HepG2 (cell line): ENCODE results near the gene CCL17. TPM values are rescaled to one million over a fixed set of nuclear protein-coding genes. Genes with fewer than 3 reads are reported as not detected.

Source experiments
- ATAC-seq: fragments of 200-7000 bp; cut with Tn5 transposase; 3 replicates; pipeline ENCODE4 v1.9.1; 2020; ENCODE audit warnings: mild to moderate bottlenecking, moderate library complexity
- BruUV-seq: library from RNA; stranded (reverse); fragments of 400-500 nt; replicated peaks from 2 replicates; lab custom pipeline; 2021; lab: Mats Ljungman, UMichigan
- CTCF ChIA-PET: fragments of 300-600 bp; formaldehyde crosslinking; extraction: SDS; loops from one replicate; lab custom pipeline; 2021; ENCODE audit warnings: low total read pairs, inconsistent platforms, low intra/inter-chr PET ratio; lab: Yijun Ruan, JAX
- POLR2A ChIA-PET: fragments of 350-600 bp; sonication (Branson Sonifier 250); formaldehyde crosslinking; loops from one replicate; lab custom pipeline; 2020; ENCODE audit warnings: antibody characterized with exemption, inconsistent platforms; lab: Yijun Ruan, JAX
- DNase-seq: peaks from one replicate; pipeline ENCODE4 v3.0.0-alpha.2; 2015; ENCODE audit warnings: low spot score
- FAIRE-seq: peaks from 3 replicates; lab custom pipeline; 2011; peaks lifted over from hg19 to GRCh38; lab: Jason Lieb, UNC
- H2AFZ ChIP-seq: one replicate; pipeline ENCODE4 v1.6.1; 2011; ENCODE audit warnings: low read length, inconsistent platforms
- H3K27ac ChIP-seq: fragments of 300-600 bp; 3 replicates; pipeline ENCODE4 v1.8.0; 2011; ENCODE audit warnings: mixed run types, mild to moderate bottlenecking, mixed read lengths, low read length, inconsistent platforms; ENCODE audit not compliant: insufficient read depth; ENCODE audit errors: extremely low read length
- H3K27me3 ChIP-seq, 2 experiments: fragments of 200-600 bp in 1 of 2; 2 replicates in 1 of 2; 3 replicates in 1 of 2; pipeline versions ENCODE4 v1.6.0 to v1.8.0; 2011; ENCODE audit warnings: low read length in 2 of 2, mild to moderate bottlenecking in 2 of 2, moderate library complexity in 2 of 2, inconsistent platforms in 1 of 2; ENCODE audit not compliant: insufficient read depth in 2 of 2, control insufficient read depth in 1 of 2
- H3K36me3 ChIP-seq, 2 experiments: fragments of 200-600 bp in 1 of 2; replicated peaks in 1 of 2; 2 replicates in 1 of 2; 3 replicates in 1 of 2; pipeline versions ENCODE4 v1.5.1 to v1.8.0; 2011; ENCODE audit warnings: low read length in 2 of 2, inconsistent platforms in 1 of 2; ENCODE audit not compliant: insufficient read depth in 2 of 2, control insufficient read depth in 1 of 2
- H3K4me1 ChIP-seq: 2 replicates; pipeline ENCODE4 v1.5.1; 2012; ENCODE audit warnings: low read length, inconsistent platforms; ENCODE audit not compliant: insufficient read depth
- H3K4me2 ChIP-seq: 2 replicates; pipeline ENCODE4 v1.6.0; 2011; ENCODE audit warnings: low read depth, low read length, inconsistent platforms
- H3K4me3 ChIP-seq, 3 experiments: fragments of 200-600 bp in 1 of 3; sonication (generic), shearing (Covaris generic) in 1 of 3; replicated peaks in 1 of 3; 2 replicates each; pipeline ENCODE4 v1.5.1; 2011 to 2016; ENCODE audit warnings: low read length in 3 of 3, inconsistent platforms in 2 of 3, low read depth in 2 of 3, mild to moderate bottlenecking in 2 of 3, control low read depth in 1 of 3, mixed read lengths in 1 of 3; ENCODE audit not compliant: insufficient read depth in 1 of 3
- H3K79me2 ChIP-seq: one replicate; pipeline ENCODE4 v1.6.1; 2011; ENCODE audit warnings: low read length, inconsistent platforms; ENCODE audit not compliant: insufficient read depth
- H3K9ac ChIP-seq: 2 replicates; pipeline ENCODE4 v1.6.0; 2011; ENCODE audit warnings: mild to moderate bottlenecking, low read depth, low read length, inconsistent platforms; ENCODE audit not compliant: insufficient read depth
- H3K9me3 ChIP-seq: 2 replicates; pipeline ENCODE4 v1.5.1; 2012; ENCODE audit warnings: mild to moderate bottlenecking, low read length
- H4K20me1 ChIP-seq: 2 replicates; pipeline ENCODE4 v1.6.0; 2011; ENCODE audit warnings: inconsistent platforms, mild to moderate bottlenecking, low read length, moderate library complexity; ENCODE audit not compliant: insufficient read depth
- ATF7-NPFF ChIP-seq: sonication (generic); formaldehyde crosslinking; IDR thresholded peaks from 2 replicates; pipeline ENCODE4 v1.8.1; 2023; ENCODE audit warnings: mild to moderate bottlenecking, low read depth, missing genetic modification reagents, moderate library complexity
- ATRX ChIP-seq: sonication (generic); formaldehyde crosslinking; IDR thresholded peaks from 2 replicates; pipeline ENCODE4 v1.4.0; 2020; ENCODE audit warnings: missing genetic modification reagents, borderline replicate concordance
- ELF4 ChIP-seq: sonication (generic); formaldehyde crosslinking; IDR thresholded peaks from 2 replicates; pipeline ENCODE4 v1.5.0; 2020; ENCODE audit warnings: missing genetic modification reagents, mild to moderate bottlenecking, moderate library complexity, borderline replicate concordance
- MED1 ChIP-seq: sonication (generic); formaldehyde crosslinking; IDR thresholded peaks from 2 replicates; pipeline ENCODE4 v1.4.0; 2020; ENCODE audit warnings: missing genetic modification reagents
- MEIS1 ChIP-seq: sonication (generic); formaldehyde crosslinking; IDR thresholded peaks from 2 replicates; pipeline ENCODE4 v1.9.0; 2021; ENCODE audit warnings: mild to moderate bottlenecking, missing genetic modification reagents, moderate library complexity, borderline replicate concordance
- XBP1 ChIP-seq: sonication (generic); formaldehyde crosslinking; IDR thresholded peaks from 2 replicates; pipeline ENCODE4 v1.5.0; 2020; ENCODE audit warnings: missing genetic modification reagents
- ZNF136 ChIP-seq: sonication (generic); formaldehyde crosslinking; IDR thresholded peaks from 2 replicates; pipeline ENCODE4 v1.8.1; 2022; ENCODE audit warnings: low read depth, mild to moderate bottlenecking, moderate library complexity, missing genetic modification reagents
- ZNF350 ChIP-seq: sonication (generic); formaldehyde crosslinking; IDR thresholded peaks from 2 replicates; pipeline ENCODE4 v1.4.0; 2020; ENCODE audit warnings: mild to moderate bottlenecking, low read depth, missing genetic modification reagents, borderline replicate concordance
- ZNF451 ChIP-seq: sonication (generic); formaldehyde crosslinking; IDR thresholded peaks from 2 replicates; pipeline ENCODE4 v1.5.0; 2020; ENCODE audit warnings: mild to moderate bottlenecking, missing genetic modification reagents
- ZNF691 ChIP-seq: sonication (generic); formaldehyde crosslinking; IDR thresholded peaks from 2 replicates; pipeline ENCODE4 v1.4.0; 2020; ENCODE audit warnings: missing genetic modification reagents, low read depth, mild to moderate bottlenecking, borderline replicate concordance
- ZNF761 ChIP-seq: sonication (generic); formaldehyde crosslinking; conservative IDR thresholded peaks from 2 replicates; pipeline ENCODE4 v1.4.0; 2020; ENCODE audit warnings: mild to moderate bottlenecking, missing genetic modification reagents
- ZNF770 ChIP-seq: sonication (generic); formaldehyde crosslinking; IDR thresholded peaks from 2 replicates; pipeline ENCODE4 v1.5.0; 2020; ENCODE audit warnings: mild to moderate bottlenecking, missing genetic modification reagents
- ZNF782 ChIP-seq: sonication (generic); formaldehyde crosslinking; IDR thresholded peaks from 2 replicates; pipeline ENCODE4 v1.4.0; 2020; ENCODE audit warnings: missing genetic modification reagents, mild to moderate bottlenecking, borderline replicate concordance
- ZNF879 ChIP-seq: sonication (generic); formaldehyde crosslinking; IDR thresholded peaks from 2 replicates; pipeline ENCODE4 v1.8.1; 2023; ENCODE audit warnings: missing genetic modification reagents
- ZSCAN5A ChIP-seq: sonication (generic); formaldehyde crosslinking; IDR thresholded peaks from 2 replicates; pipeline ENCODE4 v1.8.0; 2022; ENCODE audit warnings: mild to moderate bottlenecking, missing genetic modification reagents, borderline replicate concordance
- WGBS: methylation state at CpG from one replicate; pipeline ENCODE4 v1.1.6; 2017; ENCODE audit warnings: low lambda C conversion rate; 5-methylcytosine and 5-hydroxymethylcytosine counted together
- in situ Hi-C: cut with HindIII; loops from 2 replicates; pipeline ENCODE4 v1.10.0; 2017; ENCODE audit warnings: low pct_unique_long_range_greater_than_20kb; ENCODE audit not compliant: extremely low pct_ligation_motif_present
- intact Hi-C: fragments of 100-400 bp; cut with micrococcal nuclease; formaldehyde crosslinking; loops from one replicate; pipeline ENCODE4 v1.10.0; 2022; ENCODE audit not compliant: unreplicated experiment
- polyA plus RNA-seq, 8 experiments: library from polyadenylated mRNA; depleted of rRNA in 3 of 8; stranded (reverse) in 7 of 8; unstranded in 1 of 8; fragments of >200 nt; fragmentation: Illumina TruSeq in 4 of 8; extraction: Trizol in 4 of 8; gene quantifications; 2 replicates each; pipeline versions ENCODE4 v1.2.1 to v1.2.3, GENCODE V29; 2011 to 2016; ENCODE audit warnings: low read depth in 4 of 8, missing spikeins in 1 of 8, mixed read lengths in 1 of 8; ENCODE audit not compliant: insufficient read depth in 1 of 8
- total RNA-seq, 5 experiments: library from RNA; depleted of rRNA; stranded (reverse); fragments of >200 nt; fragmentation: Illumina TruSeq; extraction: Trizol; gene quantifications; 2 replicates each; pipeline ENCODE4 v1.2.3, GENCODE V29; 2016; ENCODE audit warnings: low read depth in 1 of 5

Gene CCL17
- total and polyA plus RNA-seq, 2 of the 13 experiments (the other 11 are each of a cell fraction or from before 2014, with no cell fraction given), result not detected

GRCh38 chr16:57371494-57372371 lies 32.8 kb upstream of the CCL17 start:
- ChIA-PET POLR2A (interaction anchor here (0.8 to 7.7 kb wide), 45 partner anchors 8 to 765 kb away, joined by 3 to 303 read pairs (median 8); partner anchors contain the start of genes ARL2BP, CCL17, CETP and CFAP20), CTCF (interaction anchor here (1.2 kb wide), 1 partner anchor 72 kb away, joined by 4 read pairs; no protein-coding TSS in a partner anchor)
- DNase-seq (no peak), FAIRE-seq (no peak), ATAC-seq (no peak)
- Histone ChIP-seq H3K4me2 (peak overlapping the region; percentile 98), H3K79me2 (peaks cover 35% of the 10 kb centered on the region), H3K4me3 (peak overlapping the region; percentile 81 to 95 (median 84)), H3K9ac (peak overlapping the region; percentile 96), H2AFZ (no peak overlapping the region), H3K4me1 (peaks cover 58% of the 10 kb centered on the region), H4K20me1 (no peaks in the 10 kb centered on the region), H3K36me3 (peaks cover 3 to 9% of the 10 kb centered on the region in 2 experiments; a peak in 2 of 5 replicates), H3K27ac (peak overlapping the region; percentile 99), H3K27me3 (peaks cover 0 to 5% of the 10 kb centered on the region in 2 experiments; a peak in 1 of 5 replicates), H3K9me3 (no peaks in the 10 kb centered on the region)
- intact Hi-C loops (loop anchor here (1.0 to 2.0 kb wide), 3 partner anchors 45 to 71 kb away; no protein-coding TSS in a partner anchor), in situ Hi-C loops (loop anchor here (5.0 kb wide), 1 partner anchor 69 kb away; no protein-coding TSS in a partner anchor)
- BruUV-seq, result TSS peak; percentile 90
- 77% methylated on average over 8 of the region's 15 CpGs for WGBS
- TF ChIP-seq MEIS1 (CRISPR knock-in tag) (no peak; the same call in 1 of the 2 replicates), XBP1 (no peak), ZNF761 (CRISPR knock-in tag) (no peak), ZNF782 (no peak), ATF7-NPFF (CRISPR knock-in tag) (no peak; the same call in 1 of the 2 replicates), ZNF350 (CRISPR knock-in tag) (no peak), MED1 (CRISPR knock-in tag) (no peak), ELF4 (CRISPR knock-in tag) (no peak), ZNF136 (peak; percentile 4; the same call in 1 of the 2 replicates), ZNF770 (CRISPR knock-in tag) (peak; percentile 89), ZSCAN5A (CRISPR knock-in tag) (no peak), ZNF451 (CRISPR knock-in tag) (0 out of 2 replicates have a peak, but pooled peaks have one; percentile 7), ZNF691 (peak; percentile 3; the same call in 1 of the 2 replicates), ZNF879 (CRISPR knock-in tag) (peak; percentile 73; the same call in 1 of the 2 replicates), ATRX (CRISPR knock-in tag) (no peak)
